ENCODE data around the gene NAP1L1. TPM values are rescaled to one million over a fixed set of nuclear protein-coding genes. Genes with fewer than 3 reads are reported as not detected.

The NAP1L1 gene
- total RNA-seq, 1 donor from 2014 or later = 471 TPM

DNA sequence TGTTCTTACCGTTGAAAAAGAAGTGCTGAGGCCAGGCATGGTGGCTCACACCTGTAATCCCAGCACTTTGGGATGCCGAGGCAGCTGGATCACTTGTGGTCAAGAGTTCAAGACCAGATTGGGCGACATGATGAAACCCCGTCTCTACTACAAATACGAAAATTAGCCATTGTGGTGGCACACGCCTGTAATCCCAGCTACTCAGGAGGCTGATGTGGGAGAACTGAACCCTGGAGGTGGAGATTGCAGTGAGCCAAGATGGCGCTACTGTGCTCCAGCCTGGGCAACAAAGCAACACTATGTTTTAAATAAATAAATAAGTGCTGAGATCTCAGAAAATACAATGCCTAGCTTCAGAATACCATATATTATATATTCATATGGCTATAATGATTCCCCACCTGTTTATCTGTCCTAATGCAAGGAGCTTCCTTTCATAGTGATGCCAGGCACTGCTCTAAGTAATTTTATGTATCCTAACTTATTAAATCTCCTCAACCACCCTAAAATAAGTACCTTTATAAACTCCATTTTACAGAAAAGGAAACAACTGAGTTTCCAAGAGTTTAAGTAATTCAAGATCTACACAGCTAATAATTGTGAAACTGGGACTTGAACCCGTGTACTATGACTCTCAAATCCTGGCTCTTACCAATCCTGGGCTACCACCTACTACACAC lies 60.2 kb downstream of the NAP1L1 start:
- intact Hi-C loops (cut with micrococcal nuclease) = no loop called here

DNA sequence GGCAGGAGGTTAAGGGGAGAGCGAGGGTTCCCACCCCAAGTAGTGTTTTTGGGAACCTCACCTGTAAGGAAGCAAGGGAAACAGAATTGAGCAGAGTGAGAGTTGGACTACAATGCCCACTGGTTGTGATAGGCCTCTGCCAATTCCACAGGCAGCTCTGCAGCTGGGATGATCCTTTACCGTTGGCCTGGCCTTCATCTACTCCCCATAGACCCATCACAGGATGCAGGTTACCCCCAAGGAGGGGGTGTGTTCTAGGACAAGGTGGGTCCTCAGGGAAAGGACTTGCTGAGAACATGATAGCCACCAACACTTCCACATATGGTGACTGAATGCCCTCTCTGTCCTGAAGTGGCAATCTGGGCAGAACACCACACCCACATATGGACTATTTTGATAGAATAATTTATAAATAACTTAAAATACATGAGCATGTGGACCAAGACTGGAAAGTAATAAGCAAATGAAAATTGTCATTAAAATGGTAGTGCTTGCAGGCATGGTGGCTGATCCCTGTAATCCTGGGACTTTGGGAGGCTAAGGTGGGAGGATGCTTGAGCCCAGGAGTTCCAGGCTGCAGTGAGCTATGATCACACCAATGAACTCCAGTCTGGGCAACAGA lies 61.3 kb downstream of the NAP1L1 start:
- intact Hi-C loops (cut with micrococcal nuclease) = no loop called here

DNA sequence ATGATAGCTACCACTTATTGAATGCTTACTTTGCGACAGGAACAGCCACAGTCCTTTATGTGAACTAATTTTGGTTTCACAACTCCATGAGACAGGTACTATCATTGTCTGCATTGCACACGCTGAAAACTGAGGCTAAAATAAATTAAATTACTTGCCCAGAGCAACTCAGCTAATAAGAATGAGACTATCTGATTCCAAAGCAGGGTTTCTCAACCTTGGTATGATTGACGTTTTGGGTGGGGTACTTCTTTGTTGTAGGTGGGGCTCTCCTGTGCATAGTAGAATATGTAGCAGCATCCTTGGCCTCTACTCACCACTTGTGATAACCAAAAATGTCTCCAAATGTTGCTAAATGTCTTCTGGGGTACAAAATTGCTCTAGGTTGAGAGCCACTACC lies 62.0 kb downstream of the NAP1L1 start:
- intact Hi-C loops (cut with micrococcal nuclease) = no loop called here

DNA sequence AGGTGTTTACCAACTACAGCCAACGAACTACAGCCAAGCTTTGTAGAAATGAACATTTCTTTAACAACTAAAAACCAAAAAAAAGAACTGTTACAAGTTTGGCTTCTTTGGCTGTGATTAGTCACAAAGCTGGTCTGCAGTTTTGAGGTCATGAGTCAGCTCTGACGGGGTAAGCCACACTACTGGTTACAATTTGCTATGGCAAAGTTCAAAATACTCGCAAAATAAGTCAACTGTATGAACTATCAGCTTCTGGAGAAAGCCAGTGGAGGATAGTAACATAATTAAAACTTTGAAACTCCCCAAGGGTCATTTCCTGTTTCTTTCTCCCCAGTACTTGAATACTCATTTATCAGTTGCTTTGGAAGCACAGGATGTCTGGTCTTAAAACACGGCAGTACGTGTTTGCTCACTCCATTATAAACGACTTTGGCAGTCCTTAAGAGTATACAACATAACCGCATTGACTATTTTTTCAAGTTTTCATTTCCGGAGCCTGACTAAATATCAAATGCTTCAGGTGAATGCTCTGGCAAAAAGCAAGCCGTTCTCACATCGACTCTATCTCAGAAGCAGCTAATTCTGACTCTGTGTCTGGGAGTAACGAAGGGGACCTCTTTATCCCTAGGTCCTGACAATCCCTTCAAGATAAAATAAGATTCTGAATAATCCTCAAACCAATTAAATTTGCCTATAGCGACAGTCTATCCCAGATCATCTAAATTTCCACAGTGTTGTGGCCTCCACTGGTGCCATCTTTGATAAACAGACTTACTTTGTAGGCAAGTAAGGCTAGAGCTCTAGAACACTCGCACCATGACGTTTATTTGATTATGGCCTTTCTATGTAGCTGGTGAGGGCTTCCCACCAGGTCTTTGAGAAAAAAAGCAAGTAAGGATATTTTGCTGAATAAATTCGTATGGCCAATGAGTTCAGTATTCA lies 63.5 kb downstream of the NAP1L1 start:
- intact Hi-C loops (cut with micrococcal nuclease) = loop anchor here (1.0 kb wide), 9 partner anchors 10 to 541 kb away; partner anchors contain the start of genes GLIPR1, KRR1, NAP1L1 and PHLDA1

DNA sequence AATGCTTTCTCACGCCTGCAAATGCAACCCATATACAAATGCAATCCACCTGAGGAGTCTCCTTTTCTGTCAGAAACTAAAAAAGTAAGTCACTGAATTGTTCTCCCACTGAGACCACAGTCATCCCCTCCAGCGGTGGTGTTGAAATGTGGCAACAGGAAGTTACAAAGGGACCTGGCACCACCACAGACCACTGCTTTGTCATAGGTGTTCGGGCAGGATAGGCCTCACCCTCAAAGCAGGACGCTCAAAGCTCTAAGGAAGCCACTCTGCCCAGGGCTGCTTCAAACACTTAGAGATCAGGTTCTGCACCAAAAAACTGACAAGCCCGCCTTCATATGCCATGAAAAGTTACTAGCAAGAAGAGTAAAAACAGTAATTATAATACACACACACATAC lies 64.2 kb downstream of the NAP1L1 start:
- intact Hi-C loops (cut with micrococcal nuclease) = loop anchor here (1.0 kb wide), 9 partner anchors 11 to 540 kb away; partner anchors contain the start of genes GLIPR1, KRR1, NAP1L1 and PHLDA1

DNA sequence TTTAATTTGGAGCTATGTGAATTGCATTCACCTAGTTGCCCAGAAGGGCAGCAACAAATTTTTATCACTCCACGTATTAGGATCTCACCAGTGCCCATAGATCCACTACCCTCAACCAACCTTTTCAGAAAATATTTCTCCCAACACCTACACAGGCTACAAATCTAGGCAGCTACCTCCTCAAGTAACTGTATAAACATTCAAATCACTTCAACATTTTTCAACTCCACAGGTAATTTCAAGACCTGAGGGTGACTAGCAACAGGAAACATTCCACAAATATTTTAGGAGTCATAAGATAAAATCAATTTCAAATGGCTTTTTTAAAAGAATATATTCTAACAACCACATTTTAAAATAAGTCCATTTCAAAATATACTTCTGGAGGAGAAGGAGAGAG lies 65.8 kb downstream of the NAP1L1 start:
- intact Hi-C loops (cut with micrococcal nuclease) = no loop called here

DNA sequence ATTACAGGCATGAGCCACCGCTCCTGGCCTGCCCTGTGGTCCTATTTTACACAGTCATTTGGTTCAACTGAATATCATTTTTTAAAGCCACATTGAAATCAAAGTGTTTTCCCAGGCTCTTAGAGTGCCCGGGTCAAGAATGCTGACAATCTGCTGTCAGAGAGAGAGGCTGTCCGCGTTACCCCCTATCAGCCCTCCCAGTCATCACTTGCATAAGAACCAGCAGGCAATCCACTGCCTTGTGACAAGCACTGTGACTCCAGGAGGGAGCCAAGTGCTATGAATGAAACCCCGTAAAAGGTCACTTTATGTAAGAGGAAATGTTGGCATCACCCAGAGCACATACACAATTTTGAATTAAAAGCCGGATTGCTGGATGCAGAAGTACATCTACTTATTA lies 66.4 kb downstream of the NAP1L1 start:
- intact Hi-C loops (cut with micrococcal nuclease) = no loop called here

DNA sequence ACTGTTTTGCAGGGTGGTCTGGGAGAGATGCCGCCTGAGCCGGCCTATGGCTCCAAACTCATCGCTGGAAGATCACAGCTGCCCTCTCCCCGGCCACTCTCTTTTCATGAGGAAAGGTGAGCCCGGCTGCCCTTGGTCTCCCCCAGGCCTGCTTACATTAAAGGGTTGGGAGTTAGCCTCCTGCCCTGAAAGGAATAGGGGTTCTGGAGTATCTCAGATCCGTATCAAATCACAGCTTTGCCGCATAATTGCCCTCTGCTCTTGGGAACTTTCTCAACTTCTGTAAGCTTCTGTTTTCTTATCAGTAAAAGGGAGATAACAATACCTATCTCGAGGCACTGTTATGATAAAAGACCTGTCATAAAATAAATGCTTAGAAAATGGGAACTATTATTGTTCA lies 70.5 kb downstream of the NAP1L1 start:
- intact Hi-C loops (cut with micrococcal nuclease) = loop anchor here (2.0 kb wide), 1 partner anchor 17 kb away; no protein-coding TSS in a partner anchor

DNA sequence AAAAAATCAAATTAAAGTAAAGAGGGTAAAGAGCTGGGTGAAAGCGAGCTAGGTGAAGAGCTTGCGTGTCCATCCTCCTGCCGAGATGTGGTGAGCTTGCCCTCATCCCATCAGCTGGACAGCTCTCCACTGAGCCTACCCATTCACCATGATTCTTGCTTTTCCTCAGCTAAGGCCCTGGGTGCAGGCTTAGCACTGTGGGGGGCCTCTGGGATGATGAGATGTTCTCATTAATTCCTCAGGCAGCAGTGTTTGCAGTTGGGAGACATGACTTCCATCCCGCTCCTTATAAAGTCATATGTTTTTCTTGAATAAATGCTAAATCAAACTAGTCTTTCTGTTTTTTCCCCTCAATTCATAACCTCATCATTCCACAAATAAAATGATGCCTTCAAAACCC lies 70.9 kb downstream of the NAP1L1 start:
- intact Hi-C loops (cut with micrococcal nuclease) = loop anchor here (2.0 kb wide), 1 partner anchor 17 kb away; no protein-coding TSS in a partner anchor

DNA sequence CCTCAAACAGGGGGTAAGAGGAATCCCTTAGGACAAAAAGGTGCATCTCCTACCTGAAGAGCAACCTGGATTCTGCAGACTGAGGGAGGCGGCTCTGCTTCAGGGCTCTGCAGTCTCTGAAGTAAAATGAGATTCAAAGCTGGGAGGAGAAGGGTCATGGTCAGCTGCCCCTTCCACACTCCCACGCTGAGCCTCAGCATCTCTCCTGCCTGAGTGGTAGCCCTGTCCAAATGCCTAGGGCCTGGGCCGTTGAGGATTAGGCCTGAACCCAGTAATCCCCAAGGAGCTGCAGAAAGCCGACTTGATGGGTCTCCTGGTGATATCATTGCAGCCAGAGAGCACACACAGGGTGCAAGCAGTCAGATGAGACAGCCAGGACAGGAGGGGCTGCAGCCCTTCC lies 71.8 kb downstream of the NAP1L1 start:
- intact Hi-C loops (cut with micrococcal nuclease) = no loop called here

DNA sequence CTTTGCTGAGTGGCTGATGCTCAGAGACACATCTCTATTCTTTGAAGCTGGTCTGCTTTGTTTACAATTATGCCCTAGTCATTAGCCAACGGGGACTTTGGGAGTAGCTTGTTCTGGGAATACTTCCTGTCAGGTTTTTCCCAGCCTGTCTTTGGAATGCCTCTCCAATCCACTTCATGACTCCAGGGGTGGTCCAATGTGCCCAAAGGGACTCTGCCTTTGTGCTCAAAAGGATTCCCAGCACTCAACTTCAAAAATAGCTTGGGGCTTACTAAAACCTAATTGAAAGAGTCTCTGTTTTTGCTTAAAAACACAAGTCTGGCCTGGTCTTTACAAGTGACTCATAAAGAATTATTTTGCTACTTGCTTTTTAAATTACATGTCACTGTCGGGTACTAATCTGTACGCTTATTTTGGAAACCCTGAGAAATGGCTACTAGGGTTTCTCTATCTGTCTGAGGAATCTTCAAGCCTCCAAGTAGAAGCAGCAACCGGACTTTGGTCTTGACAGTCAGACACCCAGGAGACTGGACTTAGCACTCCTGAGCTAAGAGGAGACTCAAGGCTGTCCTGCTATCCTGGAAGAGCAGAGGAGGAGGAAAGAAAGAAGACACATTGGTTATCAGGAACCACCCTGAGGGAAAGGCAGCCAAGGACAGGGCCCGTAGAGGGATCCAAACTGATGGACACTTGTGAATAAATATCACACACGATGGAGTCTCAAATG lies 73.6 kb downstream of the NAP1L1 start:
- intact Hi-C loops (cut with micrococcal nuclease) = no loop called here

DNA sequence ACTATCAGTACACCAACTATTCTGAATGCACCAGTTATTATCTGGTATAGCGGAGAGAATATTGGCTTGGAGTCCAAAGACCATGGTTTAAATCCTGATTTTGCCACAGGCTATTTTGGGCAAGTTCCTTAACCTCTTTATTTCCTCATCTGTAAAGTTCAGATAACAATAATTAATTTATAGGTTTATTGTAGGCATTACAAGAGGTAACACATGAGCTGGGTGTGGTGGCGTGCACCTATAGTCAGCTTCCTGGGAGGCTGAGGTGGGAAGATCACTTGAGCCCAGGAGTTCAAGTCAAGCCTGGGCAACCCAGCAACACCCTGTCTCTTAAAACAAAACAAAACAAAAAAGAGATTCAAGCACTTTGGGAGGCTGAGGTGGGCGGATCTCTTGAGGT lies 76.1 kb downstream of the NAP1L1 start:
- intact Hi-C loops (cut with micrococcal nuclease) = no loop called here

DNA sequence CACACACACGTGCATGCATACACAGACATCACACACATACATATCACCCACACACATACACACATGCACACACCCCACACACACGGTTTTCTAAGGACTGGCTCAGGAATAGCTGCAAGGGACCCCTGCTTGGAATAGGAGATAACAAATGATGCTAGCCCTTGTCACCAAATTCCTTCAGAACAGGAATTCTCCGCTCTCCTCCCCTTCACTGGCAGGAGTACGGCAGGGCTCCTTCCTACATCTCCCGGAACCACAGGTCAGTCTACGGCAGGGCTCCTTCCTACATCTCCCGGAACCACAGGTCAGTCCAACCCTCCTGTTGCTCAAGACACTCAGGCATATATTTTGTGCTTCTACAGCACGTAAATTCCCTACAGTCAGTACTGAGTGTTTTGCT lies 76.8 kb downstream of the NAP1L1 start:
- intact Hi-C loops (cut with micrococcal nuclease) = no loop called here

DNA sequence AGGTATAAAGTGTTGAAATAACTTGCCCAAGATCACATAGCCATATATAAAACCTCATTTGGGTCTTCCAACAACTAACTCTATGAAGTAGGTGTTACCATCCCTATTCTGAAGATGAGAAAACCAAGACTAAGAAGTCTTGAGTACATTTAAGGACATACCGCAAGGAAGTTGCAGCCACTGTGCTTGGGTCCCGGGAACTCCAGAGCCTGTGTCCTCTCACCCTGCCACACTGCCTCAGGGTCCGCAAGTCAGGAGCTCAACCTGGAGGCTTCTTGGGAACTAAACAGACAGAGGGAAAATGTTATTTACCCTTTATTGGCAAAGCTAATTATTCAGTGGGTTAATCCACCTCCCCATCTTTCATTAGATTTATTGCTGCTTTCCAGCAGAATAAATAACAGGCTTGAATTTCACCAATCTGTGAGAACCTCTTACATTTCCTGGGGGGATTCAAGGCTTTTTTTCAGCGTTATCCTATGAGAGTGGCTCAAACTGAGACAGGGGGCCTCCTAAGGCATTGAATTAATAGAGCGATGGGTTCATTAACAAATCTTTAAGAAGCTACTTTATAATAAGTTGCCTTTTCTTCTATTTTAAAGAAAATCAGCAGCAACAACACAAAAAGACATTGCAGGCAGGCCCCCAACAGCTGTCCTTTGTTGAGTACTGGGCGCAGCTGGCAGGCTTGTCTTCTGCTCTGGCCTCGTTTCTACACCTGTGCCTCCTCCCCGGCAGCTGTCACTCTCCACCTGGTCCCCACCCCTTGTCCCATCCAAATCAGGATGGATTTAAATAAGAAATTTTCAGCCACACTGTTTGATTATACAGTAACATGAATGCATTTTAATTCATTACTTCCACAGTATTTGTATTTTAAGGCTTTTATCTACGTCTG lies 78.2 kb downstream of the NAP1L1 start:
- intact Hi-C loops (cut with micrococcal nuclease) = no loop called here

DNA sequence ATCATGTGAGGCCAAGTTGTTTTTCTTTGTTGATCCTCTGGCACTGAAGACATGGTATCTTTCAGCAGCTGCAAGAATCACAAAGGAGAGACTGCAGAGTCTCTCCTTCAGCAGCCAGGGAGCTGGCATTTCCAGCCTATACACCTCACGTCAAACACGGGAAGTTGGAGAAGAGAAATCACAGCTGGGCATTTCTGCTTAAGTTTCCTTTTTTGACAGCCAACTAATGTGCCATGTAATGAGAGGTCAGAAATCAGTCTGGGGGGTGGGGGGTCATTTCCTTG lies 81.2 kb downstream of the NAP1L1 start:
- intact Hi-C loops (cut with micrococcal nuclease) = no loop called here

DNA sequence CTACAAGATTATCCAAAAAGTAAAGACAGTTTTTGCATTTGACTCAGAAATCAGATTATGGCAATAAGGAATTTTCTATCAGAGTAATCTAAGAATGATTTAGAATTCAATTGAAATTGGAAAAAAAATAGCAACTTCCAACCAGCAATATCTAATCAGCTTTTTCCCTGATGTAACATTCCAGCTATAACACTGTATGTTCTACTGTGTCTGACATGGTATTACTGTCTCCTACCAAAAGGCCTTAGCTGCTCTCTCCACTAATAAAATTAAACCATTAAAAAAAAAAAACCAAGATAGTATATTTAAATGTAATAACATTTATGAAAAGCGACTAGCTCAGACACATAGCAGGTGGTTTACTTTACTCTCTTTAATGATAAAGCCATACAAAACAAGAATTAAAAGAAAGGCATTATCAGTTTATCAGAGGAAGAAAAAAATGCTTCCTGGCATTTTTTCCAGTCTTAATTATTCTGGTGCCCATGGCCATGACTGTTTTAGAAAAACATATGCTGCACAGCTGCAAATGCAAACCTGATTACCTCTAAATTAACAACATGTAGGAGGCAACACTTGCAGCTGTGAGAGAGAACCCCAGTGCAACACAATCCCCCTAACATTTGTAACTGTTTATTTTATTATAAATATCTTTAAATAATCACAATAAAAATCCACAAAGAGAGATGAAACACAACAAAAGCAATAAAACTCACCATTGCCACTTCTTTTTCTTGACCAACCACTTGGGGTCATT lies 81.7 kb downstream of the NAP1L1 start:
- intact Hi-C loops (cut with micrococcal nuclease) = no loop called here

DNA sequence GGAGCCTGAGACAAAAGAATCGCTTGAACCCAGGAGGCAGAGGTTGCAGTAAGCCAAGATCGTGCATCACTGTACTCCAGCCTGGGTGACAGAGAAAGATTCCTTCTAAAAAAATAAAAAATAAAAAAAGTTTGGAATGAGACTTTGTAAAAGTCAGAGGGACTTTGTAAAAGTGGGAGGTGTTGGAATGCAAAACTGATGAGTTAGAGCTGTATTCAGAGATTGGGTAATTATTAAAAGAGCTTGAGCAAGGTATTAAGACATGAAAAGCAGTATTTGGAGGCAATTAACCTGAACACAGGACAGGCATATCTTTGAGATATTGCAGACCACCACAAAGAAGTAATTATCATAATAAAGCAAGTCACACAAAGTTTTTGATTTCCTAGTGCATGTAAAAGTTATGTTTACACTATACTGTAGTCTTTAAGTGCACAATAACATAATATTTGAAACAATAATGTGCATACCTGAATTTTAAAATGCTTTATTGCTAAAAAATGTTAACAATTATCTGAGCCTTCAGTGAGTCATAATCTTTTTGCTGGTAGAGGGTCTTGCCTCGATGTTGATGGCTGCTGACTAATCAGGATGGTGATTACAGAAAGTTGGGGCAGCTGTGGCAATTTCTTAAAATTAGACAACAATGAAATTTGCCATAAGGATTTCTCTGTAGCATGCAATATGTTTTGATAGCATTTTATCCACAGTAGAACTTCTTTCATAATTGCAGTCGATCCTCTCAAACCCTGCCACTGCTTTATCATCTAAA lies 86.0 kb downstream of the NAP1L1 start:
- intact Hi-C loops (cut with micrococcal nuclease) = no loop called here

DNA sequence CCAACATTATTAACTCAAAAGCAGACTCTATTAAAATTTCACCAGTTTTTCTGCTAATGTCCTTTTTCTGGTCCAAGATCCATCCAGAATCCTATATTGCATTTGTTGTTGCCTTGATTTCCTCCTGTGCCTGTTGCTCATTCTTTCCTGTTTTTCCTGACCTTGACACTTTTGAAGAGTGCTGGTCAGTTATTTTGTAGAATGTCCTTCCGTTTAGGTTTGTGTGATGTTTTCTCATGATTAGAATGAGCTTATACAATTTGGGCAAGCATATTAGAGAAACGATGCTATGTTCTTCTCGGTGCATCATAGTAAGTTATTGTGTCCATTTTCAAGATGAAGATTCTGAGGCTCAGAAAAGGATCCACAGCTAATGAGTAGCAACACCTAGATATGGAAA lies 86.8 kb downstream of the NAP1L1 start:
- intact Hi-C loops (cut with micrococcal nuclease) = loop anchor here (2.0 kb wide), 1 partner anchor 17 kb away; no protein-coding TSS in a partner anchor
